ENCODE results near the gene EXOC6B.

Gene EXOC6B

GRCh38 chr2:72828840-72829507 is 3.1 kb upstream of the EXOC6B start:
- no peak for DNase-seq

GRCh38 chr2:72827966-72828646 is 2.3 kb upstream of the EXOC6B start:
- DNase-seq: no peak

GRCh38 chr2:72827487-72827886 is 1.7 kb upstream of the EXOC6B start:
- DNase-seq: no peak

GRCh38 chr2:72826156-72826477 is 284 bp upstream of the EXOC6B start:
- DNase-seq: no peak

GRCh38 chr2:72824224-72824842 is 1.5 kb downstream of the EXOC6B start:
- DNase-seq: no peak

- DNase-seq: no peak
Measured at GRCh38 chr2:72822794-72823193, 3.0 kb downstream of the EXOC6B start.

- DNase-seq: no peak
Measured at GRCh38 chr2:72821983-72822382, 3.9 kb downstream of the EXOC6B start.

- DNase-seq: no peak
Measured at GRCh38 chr2:72821118-72821517, 4.7 kb downstream of the EXOC6B start.

GRCh38 chr2:72819501-72819900 is 6.3 kb downstream of the EXOC6B start:
- no peak for DNase-seq

- no peak for DNase-seq
Measured at GRCh38 chr2:72815655-72816278, 10.1 kb downstream of the EXOC6B start.

- no peak for DNase-seq
Measured at GRCh38 chr2:72813841-72814240, 12.0 kb downstream of the EXOC6B start.

GRCh38 chr2:72810165-72810564 is 15.7 kb downstream of the EXOC6B start:
- no peak for DNase-seq

GRCh38 chr2:72809095-72809494 is 16.7 kb downstream of the EXOC6B start:
- DNase-seq: no peak

- no peak for DNase-seq
Measured at GRCh38 chr2:72806280-72806945, 19.4 kb downstream of the EXOC6B start.

- DNase-seq: no peak
Measured at GRCh38 chr2:72803626-72804320, 22.1 kb downstream of the EXOC6B start.

- DNase-seq: no peak
Measured at GRCh38 chr2:72803151-72803550, 22.7 kb downstream of the EXOC6B start.

GRCh38 chr2:72800492-72800891 is 25.3 kb downstream of the EXOC6B start:
- DNase-seq: no peak

GRCh38 chr2:72797740-72798139 is 28.1 kb downstream of the EXOC6B start:
- DNase-seq: no peak

GRCh38 chr2:72796766-72797165 is 29.1 kb downstream of the EXOC6B start:
- DNase-seq: no peak

- no peak for DNase-seq
Measured at GRCh38 chr2:72794572-72794971, 31.3 kb downstream of the EXOC6B start.

- DNase-seq: no peak
Measured at GRCh38 chr2:72793798-72794440, 31.9 kb downstream of the EXOC6B start.

- DNase-seq: no peak
Measured at GRCh38 chr2:72789241-72789640, 36.6 kb downstream of the EXOC6B start.

All from NCI-H1417 (cell line).